ENCODE measurements around the gene CALM1.

- no peak for TF ChIP-seq CTCF (IDR thresholded peaks at IDR 0.05)
- TF ChIP-seq EP300 (IDR thresholded peaks at IDR 0.05), result no peak
Observed at GRCh38 chr14:90428676-90429075, 31.8 kb downstream of the CALM1 start.
